H9 (cell line): ENCODE data around the gene SLC2A2. TPM values are rescaled to one million over a fixed set of nuclear protein-coding genes. Genes with fewer than 3 reads are reported as not detected.

Experiments used
- DNase-seq: peaks from one replicate; pipeline ENCODE4 v3.0.0-alpha.2; 2017
- H2AFZ ChIP-seq: one replicate; pipeline ENCODE4 v1.6.1; 2013; ENCODE audit warnings: mild to moderate bottlenecking, low read length, control low read depth, moderate library complexity
- H2AK5ac ChIP-seq: 2 replicates; pipeline ENCODE4 v1.6.1; 2013; ENCODE audit warnings: low read length, control low read depth, mixed read lengths; ENCODE audit not compliant: insufficient read length
- H2BK120ac ChIP-seq: one replicate; pipeline ENCODE4 v1.6.1; 2013; ENCODE audit warnings: low read depth, mild to moderate bottlenecking, low read length, control low read depth, inconsistent platforms; ENCODE audit not compliant: poor library complexity, severe bottlenecking
- H2BK12ac ChIP-seq: 2 replicates; pipeline ENCODE4 v1.6.1; 2013; ENCODE audit warnings: low read length, control low read depth, mixed read lengths, low read depth; ENCODE audit not compliant: insufficient read length
- H2BK15ac ChIP-seq: 2 replicates; pipeline ENCODE4 v1.6.1; 2013; ENCODE audit warnings: low read depth, low read length, control low read depth
- H2BK20ac ChIP-seq: one replicate; pipeline ENCODE4 v1.6.1; 2013; ENCODE audit warnings: low read depth, mild to moderate bottlenecking, low read length, control low read depth, inconsistent platforms; ENCODE audit not compliant: poor library complexity, severe bottlenecking
- H2BK5ac ChIP-seq: 2 replicates; pipeline ENCODE4 v1.6.1; 2013; ENCODE audit warnings: low read length, control low read depth, mixed read lengths; ENCODE audit not compliant: insufficient read length
- H3K14ac ChIP-seq: 2 replicates; pipeline ENCODE4 v1.6.1; 2013; ENCODE audit warnings: low read length, control low read depth; ENCODE audit not compliant: insufficient read depth
- H3K18ac ChIP-seq: 2 replicates; pipeline ENCODE4 v1.6.1; 2013; ENCODE audit warnings: low read depth, mild to moderate bottlenecking, mixed read lengths, low read length, control low read depth; ENCODE audit not compliant: insufficient read length
- H3K23ac ChIP-seq: 2 replicates; pipeline ENCODE4 v1.6.1; 2013; ENCODE audit warnings: low read length, control low read depth, mixed read lengths, low read depth; ENCODE audit not compliant: insufficient read length
- H3K23me2 ChIP-seq: 2 replicates; pipeline ENCODE4 v1.6.1; 2013; ENCODE audit warnings: low read depth, mild to moderate bottlenecking, mixed read lengths, low read length, control low read depth; ENCODE audit not compliant: insufficient read length, poor library complexity, severe bottlenecking
- H3K27ac ChIP-seq: 2 replicates; pipeline ENCODE4 v1.5.1; 2013; ENCODE audit warnings: low read length, control low read depth, mixed read lengths, low read depth; ENCODE audit not compliant: insufficient read length
- H3K27me3 ChIP-seq: 2 replicates; pipeline ENCODE4 v1.6.1; 2013; ENCODE audit warnings: low read length, control low read depth, inconsistent platforms; ENCODE audit not compliant: insufficient read depth
- H3K4ac ChIP-seq: 2 replicates; pipeline ENCODE4 v1.6.1; 2013; ENCODE audit warnings: low read depth, mild to moderate bottlenecking, control low read depth, inconsistent platforms, low read length, moderate library complexity
- H3K4me1 ChIP-seq: 2 replicates; pipeline ENCODE4 v1.6.1; 2013; ENCODE audit warnings: low read length, control low read depth, inconsistent platforms; ENCODE audit not compliant: insufficient read depth
- H3K4me2 ChIP-seq: 2 replicates; pipeline ENCODE4 v1.6.1; 2013; ENCODE audit warnings: low read length, control low read depth, mixed read lengths; ENCODE audit not compliant: insufficient read length, insufficient read depth
- H3K56ac ChIP-seq: 2 replicates; pipeline ENCODE4 v1.6.1; 2013; ENCODE audit warnings: low read depth, mild to moderate bottlenecking, mixed read lengths, low read length, control low read depth; ENCODE audit not compliant: insufficient read length
- H3K79me1 ChIP-seq: 2 replicates; pipeline ENCODE4 v1.6.1; 2013; ENCODE audit warnings: low read depth, mild to moderate bottlenecking, moderate library complexity, low read length, control low read depth, inconsistent platforms; ENCODE audit not compliant: insufficient read depth, poor library complexity, severe bottlenecking
- H3K79me2 ChIP-seq: 2 replicates; pipeline ENCODE4 v1.6.1; 2013; ENCODE audit warnings: low read length, control low read depth, inconsistent platforms; ENCODE audit not compliant: insufficient read depth
- H3K9ac ChIP-seq: 2 replicates; pipeline ENCODE4 v1.6.1; 2013; ENCODE audit warnings: low read length, control low read depth, mixed read lengths; ENCODE audit not compliant: insufficient read length; ENCODE audit errors: extremely low read depth
- H3K9me3 ChIP-seq: one replicate; pipeline ENCODE4 v1.6.1; 2013; ENCODE audit warnings: low read depth, low read length, inconsistent platforms; ENCODE audit not compliant: control insufficient read depth
- H3T11ph ChIP-seq: one replicate; pipeline ENCODE4 v1.6.1; 2013; ENCODE audit warnings: mild to moderate bottlenecking, low read length, control low read depth, inconsistent platforms
- H4K20me1 ChIP-seq: one replicate; pipeline ENCODE4 v1.6.1; 2013; ENCODE audit not compliant: control insufficient read depth, insufficient read length, insufficient read depth
- H4K5ac ChIP-seq: 2 replicates; pipeline ENCODE4 v1.6.1; 2013; ENCODE audit warnings: low read depth, mild to moderate bottlenecking, mixed read lengths, low read length, control low read depth; ENCODE audit not compliant: insufficient read length
- H4K8ac ChIP-seq: replicated peaks from 2 replicates; pipeline ENCODE4 v1.6.1; 2013; ENCODE audit warnings: low read length, control low read depth, mixed read lengths, low read depth; ENCODE audit not compliant: insufficient read length
- H4K91ac ChIP-seq: 2 replicates; pipeline ENCODE4 v1.6.1; 2013; ENCODE audit warnings: low read depth, mild to moderate bottlenecking, moderate library complexity, mixed read lengths, low read length, control low read depth; ENCODE audit not compliant: insufficient read length
- H3K27ac Mint-ChIP-seq, 3 experiments: 2 replicates in 2 of 3; 3 replicates in 1 of 3; pipeline ENCODE4 v1.8.0; 2020 to 2021; ENCODE audit warnings: mixed read lengths in 3 of 3, mild to moderate bottlenecking in 1 of 3, moderate library complexity in 1 of 3
- H3K27me3 Mint-ChIP-seq: 2 replicates; pipeline ENCODE4 v1.8.0; 2021; ENCODE audit warnings: low read depth, mild to moderate bottlenecking, moderate library complexity, mixed read lengths
- H3K36me3 Mint-ChIP-seq, 3 experiments: 2 replicates in 2 of 3; 3 replicates in 1 of 3; pipeline ENCODE4 v1.8.0; 2020 to 2021; ENCODE audit warnings: low read depth in 3 of 3, mixed read lengths in 3 of 3; ENCODE audit not compliant: insufficient read depth in 1 of 3
- H3K4me1 Mint-ChIP-seq, 2 experiments: 2 replicates each; pipeline ENCODE4 v1.8.0; 2020; ENCODE audit warnings: mixed read lengths in 2 of 2
- H3K4me3 Mint-ChIP-seq, 2 experiments: 2 replicates in 1 of 2; 3 replicates in 1 of 2; pipeline ENCODE4 v1.8.0; 2020 to 2021; ENCODE audit warnings: mild to moderate bottlenecking in 2 of 2, mixed read lengths in 2 of 2, moderate library complexity in 1 of 2
- H3K9me3 Mint-ChIP-seq, 2 experiments: 2 replicates in 1 of 2; 3 replicates in 1 of 2; pipeline ENCODE4 v1.8.0; 2020; ENCODE audit warnings: mild to moderate bottlenecking in 2 of 2, mixed read lengths in 2 of 2, moderate library complexity in 1 of 2
- CTCF ChIP-seq: fragments of 200-600 bp; sonication (generic); conservative IDR thresholded peaks from 3 replicates; pipeline ENCODE4 v1.8.0; 2021; ENCODE audit warnings: antibody characterized with exemption, mild to moderate bottlenecking
- WGBS: extraction: QIAGEN DNeasy Blood & Tissue Kit; methylation state at CpG from one replicate; pipeline ENCODE4 v1.1.7; 2013; ENCODE audit warnings: missing lambda C conversion rate, low lambda C conversion rate, mixed read lengths; ENCODE audit not compliant: insufficient read length; ENCODE audit errors: extremely low coverage; 5-methylcytosine and 5-hydroxymethylcytosine counted together
- total RNA-seq: library from RNA; stranded (reverse); gene quantifications from 2 replicates; pipeline ENCODE4 v1.2.1, GENCODE V29; 2021

SLC2A2 gene
- total RNA-seq, 1 experiment from 2014 or later: not detected

GRCh38 chr3:170997961-170998913 is 28.3 kb downstream of the SLC2A2 start:
- Histone ChIP-seq H3K4me1 (no peaks in the 10 kb centered on the region), H3K18ac (no peak overlapping the region), H3K23me2 (no peaks in the 10 kb centered on the region), H2BK120ac (no peak overlapping the region), H4K8ac (no peak overlapping the region), H3K14ac (no peak overlapping the region), H2AFZ (no peak overlapping the region), H4K20me1 (no peaks in the 10 kb centered on the region), H2AK5ac (no peak overlapping the region), H4K5ac (no peak overlapping the region), H3K4ac (no peak overlapping the region), H2BK12ac (no peak overlapping the region), H3K79me1 (no peaks in the 10 kb centered on the region), H3K56ac (no peak overlapping the region), H2BK15ac (no peak overlapping the region), H3K9ac (no peak overlapping the region), H3K79me2 (no peaks in the 10 kb centered on the region), H2BK5ac (no peak overlapping the region), H3T11ph (no peak overlapping the region), H4K91ac (no peak overlapping the region), H3K9me3 (no peaks in the 10 kb centered on the region), H3K23ac (no peak overlapping the region), H2BK20ac (no peak overlapping the region), H3K27ac (no peak overlapping the region), H3K4me2 (no peak overlapping the region), H3K27me3 (no peaks in the 10 kb centered on the region)
- WGBS: no CpG with 5 or more reads among the region's 5 CpGs
- no peaks in the 10 kb centered on the region for H3K4me1 Mint-ChIP-seq
- H3K27ac Mint-ChIP-seq: no peak overlapping the region
- no peaks in the 10 kb centered on the region for H3K27me3 Mint-ChIP-seq
- no peak overlapping the region for H3K4me3 Mint-ChIP-seq
- no peak for TF ChIP-seq CTCF
- H3K36me3 Mint-ChIP-seq: no peaks in the 10 kb centered on the region
- H3K9me3 Mint-ChIP-seq: no peaks in the 10 kb centered on the region
- DNase-seq: no peak
